Vagina (tissue), 2 donors: ENCODE data around the gene KRT2.

Source experiments
- POLR2A ChIP-seq, 2 donors: fragments of 450-650 bp; IDR thresholded peaks; one replicate each; pipeline ENCODE4 v1.6.1; 2017; ENCODE audit warnings: antibody characterized with exemption in 2 of 2, mild to moderate bottlenecking in 2 of 2, moderate library complexity in 2 of 2
- POLR2AphosphoS5 ChIP-seq, 2 donors: sonication (generic); formaldehyde crosslinking; IDR thresholded peaks; one replicate each; pipeline ENCODE4 v1.9.0; 2017; ENCODE audit warnings: antibody characterized with exemption in 2 of 2, mild to moderate bottlenecking in 2 of 2, low read depth in 1 of 2; ENCODE audit not compliant: insufficient read depth in 1 of 2

DNA sequence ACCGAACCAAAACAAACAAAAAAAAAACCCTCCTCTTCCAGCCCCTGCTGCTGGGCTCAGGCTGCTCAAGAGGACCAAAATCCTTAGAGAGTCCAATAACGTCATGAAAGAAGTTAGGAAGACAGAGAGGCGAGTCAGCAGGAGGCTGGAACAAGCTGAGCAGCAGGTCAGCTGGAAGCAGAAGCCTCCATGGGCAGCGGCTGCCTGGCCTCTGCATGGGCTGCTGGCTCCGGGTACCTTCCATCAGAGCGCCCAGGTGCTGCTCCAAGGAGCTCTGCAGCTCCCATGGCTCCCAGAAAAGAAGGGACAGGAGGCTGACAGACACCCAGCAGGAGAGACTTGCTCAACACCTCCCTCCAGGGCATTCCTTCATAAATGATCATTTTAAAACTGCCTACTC, 3.2 kb upstream of the KRT2 start:
- TF ChIP-seq POLR2AphosphoS5 (IDR thresholded peaks at IDR 0.05; ENCODE audit: insufficient read depth in 1 of 2, low read depth in 1 of 2) (no peak), POLR2A (IDR thresholded peaks at IDR 0.05) (no peak)
